Measurements from ENCODE around the gene PPP1R3F.

PPP1R3F gene

DNA sequence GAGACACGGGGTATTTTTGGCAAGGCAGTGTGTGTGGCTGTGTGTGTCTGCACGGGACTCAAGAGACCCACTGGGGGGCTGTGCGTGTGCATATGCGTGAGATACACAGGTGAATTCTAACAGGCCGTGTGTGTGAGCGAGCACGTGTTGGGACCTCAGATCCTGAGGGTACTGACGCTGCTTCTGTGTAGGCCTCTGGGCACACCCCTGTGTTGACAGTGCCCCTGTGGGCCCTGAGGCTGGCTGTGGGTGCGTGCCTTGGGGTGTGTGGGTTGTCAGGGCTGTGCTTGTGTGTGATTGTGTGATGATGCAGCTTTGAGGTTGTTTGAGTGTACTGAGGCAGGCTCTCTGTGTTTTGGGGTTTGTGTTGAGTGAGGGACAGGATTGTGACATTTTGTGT lies 19.0 kb upstream of the PPP1R3F start:
- Histone ChIP-seq H3K4me1 (ENCODE audit: control insufficient read depth, insufficient read depth, low read length) (no peaks in the 10 kb centered on the region), H3K36me3 (ENCODE audit: control insufficient read depth, insufficient read depth, low read length) (no peaks in the 10 kb centered on the region), H3K4me3 (ENCODE audit: low read length) (no peak overlapping the region), H3K9ac (ENCODE audit: low read length) (no peak overlapping the region), H3K27me3 (ENCODE audit: control insufficient read depth, insufficient read depth, low read length) (peaks cover 3% of the 10 kb centered on the region), H3K27ac (ENCODE audit: low read depth, low read length) (no peak overlapping the region)

DNA sequence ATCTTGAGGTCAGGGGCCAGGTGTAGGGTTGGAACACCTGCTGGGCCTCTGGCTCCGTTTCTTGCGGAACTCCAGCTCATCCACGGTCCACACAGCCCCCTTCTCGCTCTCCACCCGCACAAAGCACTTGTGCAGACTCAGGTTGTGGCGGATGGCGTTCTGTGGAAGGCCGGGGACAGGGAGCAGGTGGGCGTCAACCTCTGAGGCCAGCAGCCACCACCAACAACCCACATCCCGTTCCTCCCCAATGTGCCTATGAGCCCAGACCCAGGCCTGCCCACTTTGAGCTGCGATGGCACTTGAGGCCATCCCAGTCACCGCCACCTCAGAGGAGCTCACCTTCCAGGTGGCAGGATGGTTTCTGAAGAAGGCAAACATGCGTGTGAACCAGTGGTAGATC lies 18.3 kb upstream of the PPP1R3F start:
- no peak overlapping the region for H3K27ac ChIP-seq (ENCODE audit: low read depth, low read length)
- no peak overlapping the region for H3K4me3 ChIP-seq (ENCODE audit: low read length)
- no peaks in the 10 kb centered on the region for H3K4me1 ChIP-seq (ENCODE audit: control insufficient read depth, insufficient read depth, low read length)
- peaks cover 3% of the 10 kb centered on the region for H3K27me3 ChIP-seq (ENCODE audit: control insufficient read depth, insufficient read depth, low read length)
- no peaks in the 10 kb centered on the region for H3K36me3 ChIP-seq (ENCODE audit: control insufficient read depth, insufficient read depth, low read length)
- H3K9ac ChIP-seq (ENCODE audit: low read length): no peak overlapping the region

GRCh38 chrX:49254639-49255038 lies 15.0 kb upstream of the PPP1R3F start:
- H3K9ac ChIP-seq (ENCODE audit: low read length): no peak overlapping the region
- no peak overlapping the region for H3K27ac ChIP-seq (ENCODE audit: low read depth, low read length)
- H3K27me3 ChIP-seq (ENCODE audit: control insufficient read depth, insufficient read depth, low read length): peaks cover 3% of the 10 kb centered on the region
- no peaks in the 10 kb centered on the region for H3K36me3 ChIP-seq (ENCODE audit: control insufficient read depth, insufficient read depth, low read length)
- H3K4me3 ChIP-seq (ENCODE audit: low read length): no peak overlapping the region
- H3K4me1 ChIP-seq (ENCODE audit: control insufficient read depth, insufficient read depth, low read length): no peaks in the 10 kb centered on the region

- no peak overlapping the region for H3K27ac ChIP-seq (ENCODE audit: low read depth, low read length)
- H3K36me3 ChIP-seq (ENCODE audit: control insufficient read depth, insufficient read depth, low read length): no peaks in the 10 kb centered on the region
- H3K4me3 ChIP-seq (ENCODE audit: low read length): no peak overlapping the region
- no peaks in the 10 kb centered on the region for H3K27me3 ChIP-seq (ENCODE audit: control insufficient read depth, insufficient read depth, low read length)
- no peak overlapping the region for H3K9ac ChIP-seq (ENCODE audit: low read length)
- H3K4me1 ChIP-seq (ENCODE audit: control insufficient read depth, insufficient read depth, low read length): no peaks in the 10 kb centered on the region
Measured at GRCh38 chrX:49256268-49256995, 13.2 kb upstream of the PPP1R3F start.

DNA sequence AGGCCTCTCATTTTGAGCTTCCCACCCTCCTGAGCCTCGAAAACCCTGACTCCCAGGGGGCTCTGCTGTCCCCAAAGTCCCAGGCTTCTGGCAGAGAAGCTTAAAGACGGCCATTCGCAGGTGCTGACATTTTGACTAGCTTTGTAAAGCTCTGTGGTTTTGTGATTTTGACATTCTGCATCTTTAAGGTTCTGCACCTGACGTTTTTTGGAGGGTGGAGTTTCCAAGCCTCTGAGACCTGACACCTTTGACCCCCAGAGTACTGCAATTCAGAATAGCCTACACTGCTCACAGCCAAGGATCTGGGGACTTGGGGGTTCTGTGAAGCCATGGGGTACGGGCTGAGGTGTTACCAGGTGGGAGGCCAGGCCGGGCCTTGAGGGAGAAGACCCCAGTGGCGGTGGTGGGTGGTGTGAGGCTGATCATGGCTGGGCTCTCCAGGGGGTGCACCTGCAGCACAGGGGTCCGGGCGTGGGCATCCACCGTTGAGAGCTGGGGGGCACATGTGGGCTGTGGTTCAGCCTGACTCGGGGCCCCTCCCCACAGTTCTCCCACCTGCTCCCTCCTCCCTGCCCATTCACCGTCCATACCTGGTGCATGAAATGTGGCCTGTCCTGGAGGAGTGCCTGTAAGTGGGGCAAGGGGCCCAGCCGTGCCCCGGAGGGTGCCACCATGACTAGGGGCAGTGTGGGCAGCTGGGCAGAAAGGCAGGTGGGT lies 12.4 kb upstream of the PPP1R3F start:
- Histone ChIP-seq H3K27me3 (ENCODE audit: control insufficient read depth, insufficient read depth, low read length) (no peaks in the 10 kb centered on the region), H3K4me1 (ENCODE audit: control insufficient read depth, insufficient read depth, low read length) (no peaks in the 10 kb centered on the region), H3K4me3 (ENCODE audit: low read length) (no peak overlapping the region), H3K36me3 (ENCODE audit: control insufficient read depth, insufficient read depth, low read length) (no peaks in the 10 kb centered on the region), H3K27ac (ENCODE audit: low read depth, low read length) (no peak overlapping the region), H3K9ac (ENCODE audit: low read length) (no peak overlapping the region)

GRCh38 chrX:49257846-49258748 lies 11.5 kb upstream of the PPP1R3F start:
- H3K4me1 ChIP-seq (ENCODE audit: control insufficient read depth, insufficient read depth, low read length): no peaks in the 10 kb centered on the region
- H3K4me3 ChIP-seq (ENCODE audit: low read length): no peak overlapping the region
- no peaks in the 10 kb centered on the region for H3K36me3 ChIP-seq (ENCODE audit: control insufficient read depth, insufficient read depth, low read length)
- H3K27me3 ChIP-seq (ENCODE audit: control insufficient read depth, insufficient read depth, low read length): no peaks in the 10 kb centered on the region
- H3K27ac ChIP-seq (ENCODE audit: low read depth, low read length): no peak overlapping the region
- H3K9ac ChIP-seq (ENCODE audit: low read length): no peak overlapping the region

DNA sequence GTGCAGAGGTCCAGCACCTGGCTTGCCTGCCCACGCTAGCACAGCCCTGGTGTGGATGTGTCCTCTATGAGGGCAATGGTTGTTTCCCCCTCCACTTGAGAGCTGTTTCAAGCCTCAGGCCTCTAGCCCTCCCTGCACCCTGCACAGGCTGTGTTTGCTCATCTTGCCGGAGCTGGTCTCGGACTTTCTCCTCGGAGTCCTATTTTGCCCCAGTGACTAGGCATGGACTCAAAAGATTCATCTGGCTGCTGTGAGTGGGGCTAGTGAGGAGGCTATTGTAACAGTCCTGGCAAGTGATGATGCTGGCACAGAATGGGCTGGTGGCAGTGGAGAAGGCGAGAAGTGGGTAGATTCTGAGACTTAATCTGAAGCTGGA lies 10.9 kb upstream of the PPP1R3F start:
- no peaks in the 10 kb centered on the region for H3K27me3 ChIP-seq (ENCODE audit: control insufficient read depth, insufficient read depth, low read length)
- H3K36me3 ChIP-seq (ENCODE audit: control insufficient read depth, insufficient read depth, low read length): no peaks in the 10 kb centered on the region
- no peak overlapping the region for H3K27ac ChIP-seq (ENCODE audit: low read depth, low read length)
- no peak overlapping the region for H3K9ac ChIP-seq (ENCODE audit: low read length)
- H3K4me1 ChIP-seq (ENCODE audit: control insufficient read depth, insufficient read depth, low read length): no peaks in the 10 kb centered on the region
- H3K4me3 ChIP-seq (ENCODE audit: low read length): no peak overlapping the region

DNA sequence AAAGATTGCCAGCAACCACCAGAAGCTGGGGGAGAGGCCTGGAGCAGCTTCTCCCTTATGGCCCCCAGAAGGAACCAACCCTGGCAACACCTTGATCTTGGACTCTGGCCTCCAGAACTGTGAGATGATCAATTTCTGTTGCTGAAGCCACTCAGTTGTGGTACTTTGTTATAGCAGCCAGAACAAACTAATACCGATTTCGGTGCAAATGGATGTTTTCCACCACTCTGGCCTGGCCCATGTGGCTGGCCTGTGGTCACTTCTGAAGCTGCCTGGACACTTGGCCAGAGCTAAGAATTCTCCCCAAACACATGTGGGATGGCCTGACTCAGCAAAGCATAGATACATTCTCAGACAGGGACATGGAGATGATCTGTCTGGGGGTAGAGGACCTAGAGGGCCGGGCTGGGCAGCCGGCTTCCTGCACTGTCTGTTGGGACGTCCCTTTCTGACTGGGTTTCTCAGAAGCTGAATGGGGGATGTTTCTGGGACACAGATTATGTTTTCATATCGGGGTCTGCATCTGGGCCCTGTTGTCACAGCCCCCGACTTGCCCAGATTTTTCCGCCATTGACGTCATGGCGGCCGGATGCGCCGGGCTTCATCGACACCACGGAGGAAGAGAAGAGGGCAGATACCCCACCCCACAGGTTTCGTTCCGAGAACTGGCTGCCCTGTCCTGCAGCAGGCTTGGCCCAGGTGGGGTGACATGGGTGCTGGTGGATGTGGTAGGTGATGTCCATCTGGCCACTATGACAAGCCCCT lies 9.2 kb upstream of the PPP1R3F start:
- Histone ChIP-seq H3K4me3 (ENCODE audit: low read length) (no peak overlapping the region), H3K27me3 (ENCODE audit: control insufficient read depth, insufficient read depth, low read length) (no peaks in the 10 kb centered on the region), H3K9ac (ENCODE audit: low read length) (no peak overlapping the region), H3K27ac (ENCODE audit: low read depth, low read length) (no peak overlapping the region), H3K36me3 (ENCODE audit: control insufficient read depth, insufficient read depth, low read length) (no peaks in the 10 kb centered on the region), H3K4me1 (ENCODE audit: control insufficient read depth, insufficient read depth, low read length) (no peaks in the 10 kb centered on the region)

DNA sequence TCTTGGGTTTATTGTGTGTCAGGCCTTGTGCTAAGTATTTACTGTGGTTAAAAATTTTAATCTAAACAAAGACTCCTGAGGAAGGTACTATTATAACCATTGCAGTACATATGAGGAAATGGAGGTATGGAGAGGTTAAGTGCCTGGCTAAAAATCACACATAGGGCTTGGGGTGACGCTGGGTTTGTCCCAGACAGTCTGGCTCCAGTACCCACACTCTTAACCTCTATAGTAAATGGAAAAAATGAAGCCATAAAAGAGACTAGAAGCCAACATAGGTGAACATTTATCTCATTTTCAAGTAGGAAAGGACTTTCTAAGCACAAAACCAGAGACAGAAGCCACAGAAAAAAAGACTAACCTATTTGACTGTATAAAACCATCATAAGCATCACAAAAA lies 7.0 kb upstream of the PPP1R3F start:
- no peak overlapping the region for H3K27ac ChIP-seq (ENCODE audit: low read depth, low read length)
- H3K9ac ChIP-seq (ENCODE audit: low read length): no peak overlapping the region
- no peaks in the 10 kb centered on the region for H3K27me3 ChIP-seq (ENCODE audit: control insufficient read depth, insufficient read depth, low read length)
- no peak overlapping the region for H3K4me3 ChIP-seq (ENCODE audit: low read length)
- H3K36me3 ChIP-seq (ENCODE audit: control insufficient read depth, insufficient read depth, low read length): no peaks in the 10 kb centered on the region
- no peaks in the 10 kb centered on the region for H3K4me1 ChIP-seq (ENCODE audit: control insufficient read depth, insufficient read depth, low read length)

DNA sequence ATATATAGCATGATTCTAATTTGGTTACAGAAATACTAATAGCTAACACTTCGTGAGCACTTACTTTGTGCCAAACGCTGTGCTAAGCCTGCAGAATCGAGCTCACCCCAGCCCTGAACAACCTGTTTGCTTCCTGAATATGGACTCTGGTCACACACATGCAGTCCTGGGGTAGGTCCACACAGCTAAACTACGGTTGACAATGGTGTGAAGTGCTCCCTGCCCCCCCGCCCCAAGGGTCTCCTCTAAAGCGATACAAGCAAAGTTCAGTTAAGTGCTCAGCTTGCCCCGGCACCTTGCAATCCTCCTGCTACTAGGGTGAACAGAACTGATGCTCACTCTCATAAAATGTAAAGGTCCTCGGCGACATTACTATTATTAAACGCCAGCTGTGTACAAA lies 6.0 kb upstream of the PPP1R3F start:
- Histone ChIP-seq H3K9ac (ENCODE audit: low read length) (no peak overlapping the region), H3K4me3 (ENCODE audit: low read length) (no peak overlapping the region), H3K36me3 (ENCODE audit: control insufficient read depth, insufficient read depth, low read length) (no peaks in the 10 kb centered on the region), H3K4me1 (ENCODE audit: control insufficient read depth, insufficient read depth, low read length) (no peaks in the 10 kb centered on the region), H3K27ac (ENCODE audit: low read depth, low read length) (no peak overlapping the region), H3K27me3 (ENCODE audit: control insufficient read depth, insufficient read depth, low read length) (no peaks in the 10 kb centered on the region)

DNA sequence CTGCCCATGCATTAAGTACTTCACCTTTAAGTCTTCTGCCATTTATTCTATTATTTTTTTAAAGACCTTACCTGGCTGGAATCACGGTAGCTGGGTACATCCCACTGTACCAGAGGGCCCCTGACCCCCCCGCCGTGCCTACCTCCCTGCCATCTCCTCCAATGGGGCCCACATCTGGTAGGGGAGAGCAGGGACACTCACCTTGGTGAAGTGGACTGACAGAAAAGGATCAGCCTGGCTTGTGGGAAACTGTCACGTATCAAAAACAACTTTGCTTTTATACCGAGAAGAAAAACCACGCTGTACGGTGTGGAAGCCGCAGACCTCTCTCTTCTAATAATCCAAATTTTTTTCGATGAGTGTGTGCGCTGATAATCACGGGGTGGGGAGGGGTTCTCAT lies 5.1 kb upstream of the PPP1R3F start, which contains the start of gene FOXP3:
FOXP3 (minus strand) TSS at position 251 of the 400 bp plus-strand sequence. CDS start 6,205 bp downstream, outside the sequence.
- H3K27me3 ChIP-seq (ENCODE audit: control insufficient read depth, insufficient read depth, low read length): no peaks in the 10 kb centered on the region
- no peak within 1 kb of the TSS for H3K9ac ChIP-seq (ENCODE audit: low read length)
- H3K27ac ChIP-seq (ENCODE audit: low read depth, low read length): no peak within 1 kb of the TSS
- H3K4me1 ChIP-seq (ENCODE audit: control insufficient read depth, insufficient read depth, low read length): no peaks in the 10 kb centered on the region
- H3K36me3 ChIP-seq (ENCODE audit: control insufficient read depth, insufficient read depth, low read length): no peaks in the 10 kb centered on the region
- H3K4me3 ChIP-seq (ENCODE audit: low read length): no peak within 1 kb of the TSS

All from rectal smooth muscle tissue (tissue), 1 donor.